Gastrocnemius medialis (tissue), 4 donors: Measurements from ENCODE around the gene CRISPLD2. TPM values are rescaled to one million over a fixed set of nuclear protein-coding genes. Genes with fewer than 3 reads are reported as not detected.

Source experiments
- ATAC-seq, 2 donors: fragments of 150-250 bp; one replicate each; pipeline ENCODE4 v1.9.1; 2016
- DNase-seq, 2 donors: peaks; one replicate each; pipeline ENCODE4 v3.0.0-alpha.2; 2019
- H3K27ac ChIP-seq, 4 donors: fragments of 200-600 bp; sonication (generic); 1 replicate in 1 of 4; 2 replicates in 3 of 4; pipeline ENCODE4 v1.5.1; 2016 to 2018; ENCODE audit warnings: mild to moderate bottlenecking in 2 of 4, moderate library complexity in 1 of 4
- H3K27me3 ChIP-seq, 3 donors: fragments of 200-600 bp; sonication (generic) in 2 of 3; 1 replicate in 1 of 3; 2 replicates in 2 of 3; pipeline versions ENCODE4 v1.5.1 to v1.6.0; 2016 to 2019; ENCODE audit warnings: mild to moderate bottlenecking in 1 of 3, moderate library complexity in 1 of 3
- H3K36me3 ChIP-seq, 2 donors: fragments of 200-600 bp; sonication (generic) in 1 of 2; one replicate each; pipeline ENCODE4 v1.5.1; 2017 to 2018
- H3K4me1 ChIP-seq, 2 donors: fragments of 200-600 bp; sonication (generic) in 1 of 2; one replicate each; pipeline ENCODE4 v1.5.1; 2016 to 2017; ENCODE audit warnings: mild to moderate bottlenecking in 2 of 2
- H3K4me3 ChIP-seq, 4 donors: fragments of 200-600 bp; sonication (generic) in 3 of 4; 1 replicate in 1 of 4; 2 replicates in 3 of 4; pipeline ENCODE4 v1.5.1; 2016 to 2019; ENCODE audit warnings: mild to moderate bottlenecking in 2 of 4
- H3K9me3 ChIP-seq, 3 donors: fragments of 200-600 bp; sonication (generic) in 2 of 3; 1 replicate in 1 of 3; 2 replicates in 2 of 3; pipeline ENCODE4 v1.5.1; 2016 to 2019
- CTCF ChIP-seq, 5 experiments: fragments of 450-650 bp in 3 of 5; fragments of 200-600 bp in 2 of 5; sonication (generic) in 2 of 5; IDR thresholded peaks in 4 of 5; conservative IDR thresholded peaks in 1 of 5; 1 replicate in 4 of 5; 2 replicates in 1 of 5; pipeline ENCODE4 v1.5.1; 2016 to 2019; ENCODE audit warnings: antibody characterized with exemption in 5 of 5, mild to moderate bottlenecking in 3 of 5, moderate library complexity in 3 of 5
- POLR2A ChIP-seq, 2 donors: fragments of 450-650 bp; IDR thresholded peaks; one replicate each; pipeline ENCODE4 v1.6.1; 2017; ENCODE audit warnings: antibody characterized with exemption in 2 of 2, mild to moderate bottlenecking in 2 of 2, moderate library complexity in 2 of 2
- in situ Hi-C, 4 donors: fragments of 200-750 bp; cut with MboI; loops; one replicate each; pipeline versions ENCODE4 v1.15.0 to v1.8.0; 2017; ENCODE audit warnings: low sequenced_read_pairs in 4 of 4
- intact Hi-C: fragments of 100-400 bp; cut with DNase I; formaldehyde crosslinking; loops from one replicate; pipeline ENCODE4 v1.15.1; 2023; ENCODE audit warnings: low total_unique reads
- total RNA-seq, 4 donors: library from RNA; depleted of rRNA; stranded (reverse); fragments of >200 nt; gene quantifications; one replicate each; pipeline versions ENCODE4 v1.1.0 to v1.2.3, GENCODE V29; 2016

CRISPLD2 gene
- total RNA-seq, 4 donors from 2014 or later, result 26.1 to 50.1 (median 39.0) TPM

GRCh38 chr16:84839956-84840355 is 20.2 kb downstream of the CRISPLD2 start:
- ATAC-seq, result no peak
- in situ Hi-C loops, result no loop called here
- Histone ChIP-seq H3K9me3 (no peaks in the 10 kb centered on the region), H3K27me3 (no peaks in the 10 kb centered on the region), H3K4me3 (no peak overlapping the region), H3K27ac (peak overlapping the region in 2 of 4 donors; percentile 55 to 61), H3K4me1 (peaks cover 14 to 27% of the 10 kb centered on the region in 2 donors), H3K36me3 (no peaks in the 10 kb centered on the region)
- intact Hi-C loops, result loop anchor here (10.0 kb wide), 1 partner anchor 85 kb away; no protein-coding TSS in a partner anchor
- TF ChIP-seq POLR2A (IDR thresholded peaks at IDR 0.05), result no peak
- no peak for TF ChIP-seq CTCF (IDR thresholded peaks at IDR 0.05 in 4 of 5, conservative IDR thresholded peaks at IDR 0.05 in 1 of 5)
- DNase-seq, result no peak

- no peak for DNase-seq
- Histone ChIP-seq H3K27me3 (no peaks in the 10 kb centered on the region), H3K4me1 (peaks cover 4 to 17% of the 10 kb centered on the region in 2 donors), H3K4me3 (no peak overlapping the region), H3K36me3 (no peaks in the 10 kb centered on the region), H3K9me3 (no peaks in the 10 kb centered on the region), H3K27ac (peak overlapping the region in 3 of 4 donors; percentile 55 to 61 (median 59))
- no peak for ATAC-seq
- TF ChIP-seq POLR2A (IDR thresholded peaks at IDR 0.05) (no peak), CTCF (IDR thresholded peaks at IDR 0.05 in 4 of 5, conservative IDR thresholded peaks at IDR 0.05 in 1 of 5) (no peak)
- in situ Hi-C loops (no loop called here), intact Hi-C loops (no loop called here)
Observed at GRCh38 chr16:84840687-84841627, 21.2 kb downstream of the CRISPLD2 start.

GRCh38 chr16:84841787-84842300 is 22.1 kb downstream of the CRISPLD2 start:
- DNase-seq (no peak), ATAC-seq (no peak)
- H3K9me3 ChIP-seq, result no peaks in the 10 kb centered on the region
- no peak overlapping the region for H3K4me3 ChIP-seq
- intact Hi-C loops (no loop called here), in situ Hi-C loops (no loop called here)
- H3K4me1 ChIP-seq, result peaks cover 0 to 12% of the 10 kb centered on the region in 2 donors
- peaks cover 0 to 5% of the 10 kb centered on the region in 2 donors for H3K36me3 ChIP-seq
- peak overlapping the region in 3 of 4 donors; percentile 55 to 61 (median 59) for H3K27ac ChIP-seq
- TF ChIP-seq CTCF (IDR thresholded peaks at IDR 0.05 in 4 of 5, conservative IDR thresholded peaks at IDR 0.05 in 1 of 5) (no peak), POLR2A (IDR thresholded peaks at IDR 0.05) (no peak)
- no peaks in the 10 kb centered on the region for H3K27me3 ChIP-seq

GRCh38 chr16:84842516-84843148 is 22.8 kb downstream of the CRISPLD2 start:
- no peak for TF ChIP-seq POLR2A (IDR thresholded peaks at IDR 0.05)
- TF ChIP-seq CTCF (IDR thresholded peaks at IDR 0.05 in 4 of 5, conservative IDR thresholded peaks at IDR 0.05 in 1 of 5), result no peak
- H3K27ac ChIP-seq, result peak overlapping the region in 3 of 4 donors; percentile 47 to 61 (median 55)
- H3K4me1 ChIP-seq, result peaks cover 0 to 12% of the 10 kb centered on the region in 2 donors
- no peaks in the 10 kb centered on the region for H3K9me3 ChIP-seq
- H3K27me3 ChIP-seq, result no peaks in the 10 kb centered on the region
- intact Hi-C loops (no loop called here), in situ Hi-C loops (no loop called here)
- ATAC-seq (peak in 1 of 2 donors; percentile 5), DNase-seq (no peak)
- peaks cover 0 to 7% of the 10 kb centered on the region in 2 donors for H3K36me3 ChIP-seq
- no peak overlapping the region for H3K4me3 ChIP-seq
